DOHH2 (cell line): Measurements from ENCODE around the gene RNF6.

Experiments
- CTCF ChIP-seq: fragments of 200-600 bp; sonication (generic); IDR thresholded peaks from one replicate; pipeline ENCODE4 v1.5.1; 2014; ENCODE audit warnings: antibody characterized with exemption, mild to moderate bottlenecking, low read depth, low read length; ENCODE audit not compliant: poor library complexity, severe bottlenecking
- EZH2phosphoT487 ChIP-seq: fragments of 200-600 bp; sonication (generic); IDR thresholded peaks from 2 replicates; pipeline ENCODE4 v1.6.1; 2017; ENCODE audit warnings: borderline replicate concordance, mild to moderate bottlenecking, antibody characterized with exemption, low read length, moderate library complexity, mixed read lengths

GRCh38 chr13:26168835-26169234, 53.3 kb downstream of the RNF6 start:
- TF ChIP-seq CTCF, result no peak
- TF ChIP-seq EZH2phosphoT487, result no peak
